ENCODE results near the gene ARID3A.
"Not testable (repeated sequence)": the region's sequence is repeated elsewhere in the genome, so short reads cannot be mapped to it uniquely, and the experiment has no call there.

Gene ARID3A

GRCh38 chr19:1019980-1020867 lies 94.4 kb downstream of the ARID3A start:
- no peak for FAIRE-seq

GRCh38 chr19:1020868-1021425 lies 95.1 kb downstream of the ARID3A start, which contains the start of gene TMEM259:
Gene TMEM259 (minus strand): TSS chr19:1021123. CDS start chr19:1020996, 127 bp downstream.
- FAIRE-seq, result no peak

GRCh38 chr19:1023883-1024188 lies 98.0 kb downstream of the ARID3A start:
- not testable (repeated sequence) for FAIRE-seq

GRCh38 chr19:1025080-1025479 lies 99.2 kb downstream of the ARID3A start:
- FAIRE-seq, result not testable (repeated sequence)

All from islet of Langerhans (tissue), 1 donor.